HepG2 (cell line): Measurements from ENCODE around the gene ZNF440. TPM values are rescaled to one million over a fixed set of nuclear protein-coding genes. Genes with fewer than 3 reads are reported as not detected.

ENCODE experiments used
- GATAD2A ChIP-seq: IDR thresholded peaks from 2 replicates; pipeline ENCODE4 v1.6.1; 2016
- HMG20B ChIP-seq: conservative IDR thresholded peaks from 2 replicates; pipeline ENCODE4 v1.6.1; 2016; ENCODE audit warnings: missing genetic modification reagents, missing compliant biosample characterization
- JUN ChIP-seq: sonication (generic); formaldehyde crosslinking; IDR thresholded peaks from 2 replicates; pipeline ENCODE4 v1.4.0; 2020; ENCODE audit warnings: mild to moderate bottlenecking, missing genetic modification reagents
- NKX3-1 ChIP-seq: sonication (generic); formaldehyde crosslinking; IDR thresholded peaks from 2 replicates; pipeline ENCODE4 v1.5.0; 2020; ENCODE audit warnings: missing genetic modification reagents
- PTBP1 ChIP-seq: fragments of 200-400 bp; formaldehyde crosslinking; IDR thresholded peaks from 2 replicates; pipeline ENCODE4 v1.6.1; 2018; ENCODE audit warnings: low read length, low read depth; ENCODE audit not compliant: poor library complexity, severe bottlenecking
- SP4 ChIP-seq: sonication (generic); formaldehyde crosslinking; IDR thresholded peaks from 2 replicates; pipeline ENCODE4 v1.8.1; 2023; ENCODE audit warnings: mild to moderate bottlenecking, missing genetic modification reagents
- TAF1 ChIP-seq: sonication (generic); formaldehyde crosslinking; IDR thresholded peaks from 2 replicates; pipeline ENCODE4 v1.4.0; 2020; ENCODE audit warnings: missing genetic modification reagents
- ZC3H4 ChIP-seq: sonication (generic); formaldehyde crosslinking; IDR thresholded peaks from 2 replicates; pipeline ENCODE4 v1.4.0; 2020; ENCODE audit warnings: missing genetic modification reagents, borderline replicate concordance
- ZNF124 ChIP-seq: sonication (generic); formaldehyde crosslinking; IDR thresholded peaks from 2 replicates; pipeline ENCODE4 v1.4.0; 2020; ENCODE audit warnings: missing genetic modification reagents
- ZNF264 ChIP-seq: sonication (generic); formaldehyde crosslinking; IDR thresholded peaks from 2 replicates; pipeline ENCODE4 v1.4.0; 2020; ENCODE audit warnings: missing genetic modification reagents
- ZNF331 ChIP-seq: sonication (generic); formaldehyde crosslinking; IDR thresholded peaks from 2 replicates; pipeline ENCODE4 v1.4.0; 2020; ENCODE audit warnings: missing genetic modification reagents
- ZNF446 ChIP-seq: sonication (generic); formaldehyde crosslinking; IDR thresholded peaks from 2 replicates; pipeline ENCODE4 v1.5.0; 2020; ENCODE audit warnings: mild to moderate bottlenecking, missing genetic modification reagents
- ZNF879 ChIP-seq: sonication (generic); formaldehyde crosslinking; IDR thresholded peaks from 2 replicates; pipeline ENCODE4 v1.8.1; 2023; ENCODE audit warnings: missing genetic modification reagents
- ZSCAN21 ChIP-seq: sonication (generic); formaldehyde crosslinking; IDR thresholded peaks from 2 replicates; pipeline ENCODE4 v1.8.0; 2022; ENCODE audit warnings: mild to moderate bottlenecking, missing genetic modification reagents, moderate library complexity, borderline replicate concordance
- polyA plus RNA-seq, 8 experiments: library from polyadenylated mRNA; depleted of rRNA in 3 of 8; stranded (reverse) in 7 of 8; unstranded in 1 of 8; fragments of >200 nt; fragmentation: Illumina TruSeq in 4 of 8; extraction: Trizol in 4 of 8; gene quantifications; 2 replicates each; pipeline versions ENCODE4 v1.2.1 to v1.2.3, GENCODE V29; 2011 to 2016; ENCODE audit warnings: low read depth in 4 of 8, missing spikeins in 1 of 8, mixed read lengths in 1 of 8; ENCODE audit not compliant: insufficient read depth in 1 of 8
- total RNA-seq, 5 experiments: library from RNA; depleted of rRNA; stranded (reverse); fragments of >200 nt; fragmentation: Illumina TruSeq; extraction: Trizol; gene quantifications; 2 replicates each; pipeline ENCODE4 v1.2.3, GENCODE V29; 2016; ENCODE audit warnings: low read depth in 1 of 5
- TF ChIP-seq, protein P1 (sequence below): sonication (generic); formaldehyde crosslinking; IDR thresholded peaks from 2 replicates; pipeline ENCODE4 v1.4.0; 2020; ENCODE audit warnings: missing genetic modification reagents, mild to moderate bottlenecking, borderline replicate concordance
- TF ChIP-seq, protein P2 (sequence below): sonication (generic); formaldehyde crosslinking; IDR thresholded peaks from 2 replicates; pipeline ENCODE4 v1.8.1; 2022; ENCODE audit warnings: mild to moderate bottlenecking, missing genetic modification reagents
- TF ChIP-seq, protein P3 (sequence below): sonication (generic); formaldehyde crosslinking; IDR thresholded peaks from 2 replicates; pipeline ENCODE4 v1.8.0; 2022; ENCODE audit warnings: missing genetic modification reagents, mild to moderate bottlenecking, inconsistent platforms, borderline replicate concordance
- TF ChIP-seq, protein P4 (sequence below): sonication (generic); formaldehyde crosslinking; IDR thresholded peaks from 2 replicates; pipeline ENCODE4 v1.5.0; 2020; ENCODE audit warnings: mild to moderate bottlenecking, missing genetic modification reagents

ZNF440 gene
- total and polyA plus RNA-seq, 2 of the 13 experiments (the other 11 are each of a cell fraction or from before 2014, with no cell fraction given), result 2.7 to 12.4 TPM

DNA sequence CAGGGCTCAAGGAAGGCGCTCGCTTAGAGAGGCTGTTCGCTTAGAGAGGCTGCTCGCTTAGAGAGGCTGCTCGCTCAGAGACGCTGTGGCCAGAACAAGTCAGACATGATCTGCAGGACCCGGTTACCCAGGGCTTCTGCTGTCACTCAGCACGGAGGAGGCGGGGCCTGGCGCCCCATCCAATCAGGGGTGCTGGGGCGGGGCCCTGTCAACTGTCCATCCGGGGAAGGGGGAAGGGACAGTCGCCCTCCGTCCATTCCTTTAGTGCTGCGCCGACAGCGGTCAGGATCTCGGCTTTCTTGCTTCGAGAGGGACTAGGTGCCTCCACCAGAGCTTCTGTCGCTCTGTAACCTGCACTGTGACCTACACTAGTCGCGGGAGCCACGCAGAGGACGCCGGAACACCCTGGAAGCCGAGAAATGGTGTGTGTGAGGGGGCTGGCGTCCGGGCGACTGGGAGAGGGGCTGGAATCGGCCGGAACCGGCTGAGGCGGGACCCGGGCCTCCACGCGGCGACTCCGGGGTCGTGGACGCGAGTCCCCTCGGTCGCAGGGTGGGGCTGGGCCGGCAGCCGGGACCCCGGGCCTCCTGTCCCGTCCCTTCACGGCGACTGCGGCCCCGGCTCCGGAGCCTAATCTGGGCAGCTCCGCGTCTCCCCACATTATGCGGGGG, at the start of gene ZNF440 (continued):
- TF ChIP-seq, protein P1, sequence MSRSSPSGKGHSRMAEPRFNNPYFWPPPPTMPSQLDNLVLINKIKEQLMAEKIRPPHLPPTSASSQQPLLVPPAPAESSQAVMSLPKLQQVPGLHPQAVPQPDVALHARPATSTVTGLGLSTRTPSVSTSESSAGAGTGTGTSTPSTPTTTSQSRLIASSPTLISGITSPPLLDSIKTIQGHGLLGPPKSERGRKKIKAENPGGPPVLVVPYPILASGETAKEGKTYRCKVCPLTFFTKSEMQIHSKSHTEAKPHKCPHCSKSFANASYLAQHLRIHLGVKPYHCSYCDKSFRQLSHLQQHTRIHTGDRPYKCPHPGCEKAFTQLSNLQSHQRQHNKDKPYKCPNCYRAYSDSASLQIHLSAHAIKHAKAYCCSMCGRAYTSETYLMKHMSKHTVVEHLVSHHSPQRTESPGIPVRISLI (CRISPR knock-in tag), result no peak
- TF ChIP-seq ZNF879 (CRISPR knock-in tag) (peak; percentile 76; the same call in 1 of the 2 replicates), PTBP1 (no peak), ZNF446 (CRISPR knock-in tag) (peak; percentile 77; the same call in 1 of the 2 replicates), HMG20B (CRISPR knock-in tag) (0 out of 2 replicates have a peak, but pooled peaks have one; percentile 19), TAF1 (CRISPR knock-in tag) (peak; percentile 98), ZC3H4 (CRISPR knock-in tag) (no peak), JUN (CRISPR knock-in tag) (no peak), NKX3-1 (no peak), ZNF264 (CRISPR knock-in tag) (0 out of 2 replicates have a peak, but pooled peaks have one; percentile 51), SP4 (peak; percentile 98), ZNF331 (CRISPR knock-in tag) (peak; percentile 85), ZSCAN21 (peak; percentile 88), ZNF124 (CRISPR knock-in tag) (0 out of 2 replicates have a peak, but pooled peaks have one; percentile 63), GATAD2A (CRISPR knock-in tag) (no peak)
- TF ChIP-seq, protein P2, sequence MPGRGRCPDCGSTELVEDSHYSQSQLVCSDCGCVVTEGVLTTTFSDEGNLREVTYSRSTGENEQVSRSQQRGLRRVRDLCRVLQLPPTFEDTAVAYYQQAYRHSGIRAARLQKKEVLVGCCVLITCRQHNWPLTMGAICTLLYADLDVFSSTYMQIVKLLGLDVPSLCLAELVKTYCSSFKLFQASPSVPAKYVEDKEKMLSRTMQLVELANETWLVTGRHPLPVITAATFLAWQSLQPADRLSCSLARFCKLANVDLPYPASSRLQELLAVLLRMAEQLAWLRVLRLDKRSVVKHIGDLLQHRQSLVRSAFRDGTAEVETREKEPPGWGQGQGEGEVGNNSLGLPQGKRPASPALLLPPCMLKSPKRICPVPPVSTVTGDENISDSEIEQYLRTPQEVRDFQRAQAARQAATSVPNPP (CRISPR knock-in tag), result no peak
- TF ChIP-seq, protein P3, sequence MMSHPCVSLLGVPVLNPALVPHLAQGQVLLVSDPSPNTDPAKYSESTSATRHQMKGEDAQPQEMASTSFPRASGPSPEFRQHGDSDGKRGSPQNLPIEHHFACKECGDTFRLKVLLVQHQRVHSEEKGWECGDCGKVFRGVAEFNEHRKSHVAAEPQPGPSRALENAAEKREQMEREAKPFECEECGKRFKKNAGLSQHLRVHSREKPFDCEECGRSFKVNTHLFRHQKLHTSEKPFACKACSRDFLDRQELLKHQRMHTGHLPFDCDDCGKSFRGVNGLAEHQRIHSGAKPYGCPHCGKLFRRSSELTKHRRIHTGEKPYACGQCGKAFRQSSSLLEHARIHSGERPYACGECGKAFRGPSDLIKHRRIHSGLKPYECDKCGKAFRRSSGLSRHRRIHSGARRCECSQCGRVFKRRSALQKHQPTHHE (CRISPR knock-in tag), result peak; percentile 45; the same call in 1 of the 2 replicates
- TF ChIP-seq, protein P4, sequence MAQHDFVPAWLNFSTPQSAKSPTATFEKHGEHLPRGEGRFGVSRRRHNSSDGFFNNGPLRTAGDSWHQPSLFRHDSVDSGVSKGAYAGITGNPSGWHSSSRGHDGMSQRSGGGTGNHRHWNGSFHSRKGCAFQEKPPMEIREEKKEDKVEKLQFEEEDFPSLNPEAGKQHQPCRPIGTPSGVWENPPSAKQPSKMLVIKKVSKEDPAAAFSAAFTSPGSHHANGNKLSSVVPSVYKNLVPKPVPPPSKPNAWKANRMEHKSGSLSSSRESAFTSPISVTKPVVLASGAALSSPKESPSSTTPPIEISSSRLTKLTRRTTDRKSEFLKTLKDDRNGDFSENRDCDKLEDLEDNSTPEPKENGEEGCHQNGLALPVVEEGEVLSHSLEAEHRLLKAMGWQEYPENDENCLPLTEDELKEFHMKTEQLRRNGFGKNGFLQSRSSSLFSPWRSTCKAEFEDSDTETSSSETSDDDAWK (CRISPR knock-in tag), result no peak
